PC-9 (cell line): Measurements from ENCODE around the gene NFATC4.

Experiments
- CTCF ChIP-seq: fragments of 200-600 bp; sonication (generic); conservative IDR thresholded peaks from 2 replicates; pipeline ENCODE4 v1.6.1; 2017; ENCODE audit warnings: mixed run types, antibody characterized with exemption, mild to moderate bottlenecking, moderate library complexity
- EZH2 ChIP-seq: fragments of 200-600 bp; sonication (generic); IDR thresholded peaks from 2 replicates; pipeline ENCODE4 v1.8.0; 2017; ENCODE audit warnings: antibody characterized with exemption, low read depth

GRCh38 chr14:24398293-24398652, 30.3 kb downstream of the NFATC4 start:
- no peak for TF ChIP-seq EZH2
- TF ChIP-seq CTCF: no peak
